Parathyroid adenoma (tissue), 2 donors: Measurements from ENCODE around the gene HS6ST2.

Experiments
- H2AFZ ChIP-seq: fragments of 300-600 bp; sonication (generic); one replicate; pipeline ENCODE4 v1.7.0; 2017; ENCODE audit warnings: antibody characterized with exemption, mild to moderate bottlenecking
- H3K27ac ChIP-seq: fragments of 300-600 bp; sonication (generic); one replicate; pipeline ENCODE4 v1.7.0; 2017
- H3K27me3 ChIP-seq: fragments of 300-600 bp; sonication (generic); one replicate; pipeline ENCODE4 v1.7.0; 2017; ENCODE audit warnings: low read length; ENCODE audit not compliant: control insufficient read depth, insufficient read depth
- H3K36me3 ChIP-seq: fragments of 300-600 bp; sonication (generic); one replicate; pipeline ENCODE4 v1.7.0; 2017; ENCODE audit warnings: low read length; ENCODE audit not compliant: control insufficient read depth, insufficient read depth
- H3K4me1 ChIP-seq: fragments of 300-600 bp; sonication (generic); one replicate; pipeline ENCODE4 v1.7.0; 2017; ENCODE audit warnings: control low read depth
- H3K4me2 ChIP-seq: fragments of 300-600 bp; sonication (generic); one replicate; pipeline ENCODE4 v1.7.0; 2017; ENCODE audit warnings: low read length
- H3K4me3 ChIP-seq: fragments of 300-600 bp; sonication (generic); one replicate; pipeline ENCODE4 v1.7.0; 2017; ENCODE audit warnings: low read depth, low read length
- H3K79me2 ChIP-seq: fragments of 300-600 bp; sonication (generic); one replicate; pipeline ENCODE4 v1.7.0; 2017; ENCODE audit warnings: control low read depth
- H3K9ac ChIP-seq: fragments of 300-600 bp; sonication (generic); one replicate; pipeline ENCODE4 v1.7.0; 2017; ENCODE audit warnings: mild to moderate bottlenecking
- H3K9me3 ChIP-seq: fragments of 300-600 bp; sonication (generic); one replicate; pipeline ENCODE4 v1.7.0; 2017; ENCODE audit warnings: low read length; ENCODE audit not compliant: control insufficient read depth
- CTCF ChIP-seq: fragments of 300-600 bp; sonication (generic); IDR thresholded peaks from one replicate; pipeline ENCODE4 v1.7.0; 2017; ENCODE audit warnings: antibody characterized with exemption, mild to moderate bottlenecking
- donor health status: primary hyperparathyroidism.

The HS6ST2 gene

GRCh38 chrX:132751063-132751690 is 207.3 kb downstream of the HS6ST2 start:
- Histone ChIP-seq H3K4me3 (no peak overlapping the region), H3K36me3 (no peaks in the 10 kb centered on the region), H3K9ac (no peak overlapping the region), H3K4me2 (no peak overlapping the region), H3K79me2 (no peaks in the 10 kb centered on the region), H3K9me3 (no peaks in the 10 kb centered on the region), H3K4me1 (no peaks in the 10 kb centered on the region), H3K27ac (no peak overlapping the region), H3K27me3 (no peaks in the 10 kb centered on the region), H2AFZ (no peak overlapping the region)
- no peak for TF ChIP-seq CTCF

DNA sequence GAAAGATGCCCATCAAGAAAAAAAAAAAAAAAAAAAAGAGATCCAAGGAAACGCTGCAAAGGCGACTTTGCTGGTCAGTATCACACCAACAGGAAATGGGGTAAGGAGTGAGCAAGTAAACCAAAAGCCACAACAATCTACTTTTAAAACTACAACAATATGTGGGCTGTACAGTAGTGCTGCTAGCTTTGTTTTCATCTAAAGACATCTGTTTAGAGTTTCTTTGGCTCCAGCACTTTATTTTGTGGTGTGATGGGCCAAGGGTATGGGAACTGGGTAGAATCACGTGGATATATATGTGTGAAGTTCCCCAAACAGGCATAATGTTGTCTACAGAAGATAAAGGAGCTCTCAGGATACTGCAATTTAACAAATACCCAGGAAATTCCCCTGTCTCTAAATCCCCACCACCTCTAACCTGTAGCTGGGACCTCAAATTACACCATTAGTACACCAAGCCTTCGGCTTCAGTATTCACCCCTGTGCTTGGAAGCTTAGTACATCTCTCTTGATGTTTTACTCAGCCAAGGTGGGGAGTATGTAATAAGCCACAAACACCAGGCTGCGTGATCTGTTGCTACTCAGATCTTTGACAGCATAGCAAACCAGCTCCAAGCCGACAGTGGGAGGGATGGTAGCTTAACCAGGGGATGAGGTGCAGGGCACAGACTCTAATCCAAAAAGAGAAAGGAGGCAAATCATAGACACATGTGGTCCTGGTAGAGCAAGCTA is 207.9 kb downstream of the HS6ST2 start:
- no peaks in the 10 kb centered on the region for H3K4me1 ChIP-seq
- no peaks in the 10 kb centered on the region for H3K36me3 ChIP-seq
- H3K27me3 ChIP-seq, result no peaks in the 10 kb centered on the region
- no peak overlapping the region for H3K9ac ChIP-seq
- H3K9me3 ChIP-seq, result no peaks in the 10 kb centered on the region
- no peak overlapping the region for H3K4me2 ChIP-seq
- TF ChIP-seq CTCF, result no peak
- no peak overlapping the region for H3K4me3 ChIP-seq
- no peak overlapping the region for H2AFZ ChIP-seq
- H3K79me2 ChIP-seq, result no peaks in the 10 kb centered on the region
- no peak overlapping the region for H3K27ac ChIP-seq

- no peaks in the 10 kb centered on the region for H3K79me2 ChIP-seq
- no peak overlapping the region for H3K27ac ChIP-seq
- no peaks in the 10 kb centered on the region for H3K27me3 ChIP-seq
- no peak for TF ChIP-seq CTCF
- H3K9ac ChIP-seq, result no peak overlapping the region
- no peaks in the 10 kb centered on the region for H3K9me3 ChIP-seq
- no peaks in the 10 kb centered on the region for H3K4me1 ChIP-seq
- H2AFZ ChIP-seq, result no peak overlapping the region
- no peak overlapping the region for H3K4me2 ChIP-seq
- no peaks in the 10 kb centered on the region for H3K36me3 ChIP-seq
- no peak overlapping the region for H3K4me3 ChIP-seq
These were observed 209.0 kb downstream of the HS6ST2 start for GRCh38 chrX:132749406-132749805.

DNA sequence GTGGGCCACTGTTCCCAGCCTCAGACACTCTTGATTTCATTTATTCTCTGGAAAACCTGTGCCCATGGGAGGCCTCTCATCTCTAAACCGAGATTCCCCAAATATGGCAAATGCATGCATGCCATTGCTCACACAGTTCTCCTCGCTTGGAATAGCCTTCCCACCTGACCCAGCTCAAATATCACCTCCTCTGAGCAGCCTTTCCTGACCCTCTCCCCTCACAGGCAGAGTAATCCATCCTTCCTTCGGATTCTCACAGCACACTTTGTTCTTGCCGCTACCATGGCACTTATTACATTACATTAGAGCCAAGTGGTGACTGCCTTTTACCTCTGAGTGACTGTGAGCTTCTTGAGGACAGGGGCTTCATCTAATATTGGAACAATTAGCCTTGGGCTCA is 209.5 kb downstream of the HS6ST2 start:
- Histone ChIP-seq H3K4me1 (no peaks in the 10 kb centered on the region), H3K79me2 (no peaks in the 10 kb centered on the region), H3K27me3 (no peaks in the 10 kb centered on the region), H3K36me3 (no peaks in the 10 kb centered on the region), H3K9ac (no peak overlapping the region), H3K9me3 (no peaks in the 10 kb centered on the region), H2AFZ (no peak overlapping the region), H3K4me2 (no peak overlapping the region), H3K27ac (no peak overlapping the region), H3K4me3 (no peak overlapping the region)
- TF ChIP-seq CTCF, result no peak

- no peak overlapping the region for H3K4me2 ChIP-seq
- no peak overlapping the region for H3K9ac ChIP-seq
- no peaks in the 10 kb centered on the region for H3K27me3 ChIP-seq
- no peaks in the 10 kb centered on the region for H3K79me2 ChIP-seq
- no peak overlapping the region for H2AFZ ChIP-seq
- TF ChIP-seq CTCF, result no peak
- H3K4me1 ChIP-seq, result no peaks in the 10 kb centered on the region
- no peaks in the 10 kb centered on the region for H3K36me3 ChIP-seq
- H3K9me3 ChIP-seq, result no peaks in the 10 kb centered on the region
- H3K4me3 ChIP-seq, result no peak overlapping the region
- no peak overlapping the region for H3K27ac ChIP-seq
These were observed 210.2 kb downstream of the HS6ST2 start for GRCh38 chrX:132748268-132748667.
